Stimulated activated CD4-positive, alpha-beta T cell treated with anti-CD3 and anti-CD28 coated beads, Interleukin-4, amount 100 ng/mL, for 48 hours (primary cell): ENCODE results near the gene MROH2B.

ENCODE experiments used
- DNase-seq, 2 donors: peaks; one replicate each; pipeline ENCODE4 v3.0.0-alpha.2; 2020; ENCODE audit warnings: low read depth in 2 of 2

MROH2B gene

DNA sequence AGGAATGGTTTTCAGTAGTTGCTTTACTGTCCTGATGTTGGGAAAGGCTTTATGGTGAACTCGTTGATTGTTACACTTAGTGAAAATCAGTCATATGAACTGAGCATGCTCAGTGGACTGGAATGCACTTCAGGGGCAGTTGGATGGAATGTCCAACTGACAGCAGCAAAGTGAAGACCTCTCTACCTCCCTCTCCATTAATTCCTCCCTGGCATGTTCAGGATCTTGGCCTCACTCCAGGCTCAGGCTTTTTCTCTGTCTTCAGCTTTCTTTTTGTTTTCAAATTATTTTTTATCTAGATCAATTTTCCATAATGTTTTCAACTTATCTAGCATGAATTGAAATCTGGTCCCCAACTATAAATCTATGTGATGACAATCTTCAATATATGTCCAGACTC, at the start of gene MROH2B:
TSS of gene MROH2B (minus strand) at position 101 of the 400 bp plus-strand sequence. CDS start 490 bp downstream, outside the sequence.
- no peak for DNase-seq

GRCh38 chr5:41120600-41120999, 49.5 kb upstream of the MROH2B start:
- DNase-seq, result no peak

DNA sequence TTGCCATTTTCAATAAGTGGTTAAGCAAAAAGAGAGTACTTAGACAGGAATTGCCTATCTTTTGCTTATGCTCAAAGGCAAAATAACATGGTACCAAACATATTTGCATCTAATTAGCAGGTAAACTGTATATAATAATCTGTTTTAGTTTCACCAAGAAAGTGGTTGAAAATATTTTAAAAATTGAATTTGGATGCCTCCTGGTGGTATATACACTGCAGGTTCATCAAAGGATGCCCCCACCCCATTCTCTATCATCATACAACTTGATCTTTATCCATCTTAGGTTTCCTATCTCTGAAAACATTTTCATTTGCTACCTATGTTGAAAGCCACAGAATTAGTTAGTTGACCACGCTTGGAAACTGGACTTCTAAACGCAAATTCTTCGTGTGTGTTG, 47.0 kb upstream of the MROH2B start:
- no peak for DNase-seq

DNA sequence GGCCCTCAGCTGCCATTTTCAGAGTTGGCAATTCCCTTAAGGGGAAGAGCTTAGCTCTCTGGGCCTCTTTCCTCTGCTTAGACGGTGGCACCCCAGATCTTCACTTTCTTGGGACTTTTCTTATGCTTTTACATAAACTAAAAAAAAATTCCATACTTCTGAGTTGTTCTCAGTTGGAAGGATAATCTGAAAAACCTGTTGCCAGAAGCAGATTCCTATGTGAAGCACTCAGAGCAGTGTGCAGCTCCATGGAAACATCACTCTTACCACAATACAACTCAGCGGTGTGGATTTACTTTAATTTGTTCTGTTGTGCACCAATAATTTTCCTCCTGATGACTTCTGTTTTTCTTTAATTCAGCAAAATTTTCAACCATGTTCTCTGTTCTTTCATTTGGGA, 44.1 kb upstream of the MROH2B start:
- no peak for DNase-seq

- DNase-seq, result no peak
Measured at GRCh38 chr5:41112486-41113455, 41.6 kb upstream of the MROH2B start.

GRCh38 chr5:41109186-41109585, 38.0 kb upstream of the MROH2B start:
- DNase-seq, result no peak

DNA sequence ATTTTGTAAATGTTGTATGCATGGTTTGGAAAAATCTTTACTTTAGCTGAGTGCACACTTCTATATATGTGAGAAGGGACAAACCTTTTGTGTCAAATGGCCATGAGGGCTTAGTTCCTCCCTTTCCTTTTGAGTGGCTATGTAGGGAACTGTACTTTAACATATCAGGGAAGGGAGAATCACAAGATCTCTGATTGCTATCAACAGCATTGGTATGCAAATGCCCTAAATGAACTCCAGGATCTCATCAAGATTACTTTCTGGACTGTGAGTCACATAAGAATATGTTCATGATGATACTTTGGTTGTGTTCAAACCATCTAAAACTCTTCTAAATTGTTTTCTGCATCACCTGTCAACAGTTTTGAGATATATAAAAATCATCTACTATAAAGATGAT, 31.2 kb upstream of the MROH2B start:
- DNase-seq, result no peak

GRCh38 chr5:41097642-41098041, 26.5 kb upstream of the MROH2B start:
- no peak for DNase-seq

DNA sequence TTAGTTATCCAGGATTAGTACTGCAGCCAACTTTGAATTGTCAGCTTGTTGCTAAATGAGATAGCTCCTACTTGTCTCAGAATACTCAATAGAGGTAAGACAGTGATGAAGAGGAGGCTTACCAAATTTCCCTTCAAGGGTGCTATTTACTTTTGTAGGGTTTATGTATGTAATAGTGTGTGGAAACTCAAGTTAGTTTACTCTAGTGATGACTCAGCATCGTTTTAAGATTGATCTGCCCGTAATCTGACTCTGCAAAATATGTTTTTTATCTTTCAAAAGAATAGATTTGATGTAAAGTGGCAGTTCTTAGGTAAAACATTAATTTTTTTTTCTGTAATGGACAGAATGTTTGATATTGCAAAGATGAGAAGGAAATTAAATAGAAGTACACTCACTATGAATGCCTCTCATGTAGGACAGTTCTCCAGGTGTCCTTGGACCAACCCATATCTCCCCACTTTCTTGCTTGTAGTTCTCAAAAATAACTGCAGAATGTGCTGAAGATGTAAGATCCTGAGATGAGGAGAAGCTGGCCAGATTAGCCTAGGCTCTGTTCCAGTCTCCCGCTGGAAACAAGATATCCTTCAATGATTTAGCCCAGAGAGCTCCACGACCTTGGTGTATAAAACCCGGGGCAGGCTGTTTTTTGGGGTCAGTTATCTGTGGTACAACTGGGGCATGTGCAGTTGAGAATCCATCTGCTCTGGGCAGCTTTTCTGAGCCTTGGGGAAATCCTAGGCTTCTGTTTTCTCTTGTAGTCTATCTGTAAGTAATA, 24.4 kb upstream of the MROH2B start:
- no peak for DNase-seq

GRCh38 chr5:41094871-41095270, 23.7 kb upstream of the MROH2B start:
- no peak for DNase-seq

DNA sequence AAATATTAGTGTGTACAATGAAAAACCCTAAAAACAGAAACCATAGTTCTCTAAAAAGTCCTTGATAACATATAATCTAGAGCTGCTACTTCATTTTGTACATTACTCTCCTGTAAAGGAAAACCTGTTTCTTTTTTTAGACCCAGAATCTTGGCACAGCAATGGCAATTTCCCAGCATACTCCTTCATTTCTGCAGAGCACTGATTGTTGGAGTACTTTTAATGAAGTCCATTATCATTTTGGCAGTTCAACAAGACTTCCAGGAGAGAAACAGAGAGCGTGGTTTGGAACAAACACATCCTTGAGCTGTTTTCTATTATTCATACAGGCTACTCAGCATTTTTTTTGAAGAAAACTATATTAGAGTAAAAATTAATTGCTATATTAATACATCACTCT, 22.7 kb upstream of the MROH2B start:
- DNase-seq, result no peak

GRCh38 chr5:41087461-41087860, 16.3 kb upstream of the MROH2B start:
- DNase-seq, result no peak

GRCh38 chr5:41083306-41083705, 12.2 kb upstream of the MROH2B start:
- DNase-seq, result no peak

DNA sequence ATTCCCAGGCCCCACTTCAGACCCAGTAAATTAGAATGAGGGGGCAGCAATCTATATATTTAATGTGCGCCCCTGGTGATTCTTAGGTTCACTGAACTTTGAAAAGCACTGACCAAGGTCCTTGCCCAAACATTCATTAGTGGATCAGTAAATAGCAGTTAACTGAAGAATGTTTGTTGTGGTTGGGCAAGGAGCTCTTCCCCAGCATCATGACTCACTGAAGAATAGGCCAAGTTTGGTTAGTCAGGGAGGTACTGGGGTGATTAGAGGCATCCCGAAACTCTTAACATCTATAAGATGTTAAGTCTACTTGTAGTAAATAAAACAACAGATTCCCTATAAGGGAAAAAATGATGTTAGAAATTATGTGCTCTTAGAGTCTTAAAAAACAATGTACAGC, 833 bp upstream of the MROH2B start:
- no peak for DNase-seq

DNA sequence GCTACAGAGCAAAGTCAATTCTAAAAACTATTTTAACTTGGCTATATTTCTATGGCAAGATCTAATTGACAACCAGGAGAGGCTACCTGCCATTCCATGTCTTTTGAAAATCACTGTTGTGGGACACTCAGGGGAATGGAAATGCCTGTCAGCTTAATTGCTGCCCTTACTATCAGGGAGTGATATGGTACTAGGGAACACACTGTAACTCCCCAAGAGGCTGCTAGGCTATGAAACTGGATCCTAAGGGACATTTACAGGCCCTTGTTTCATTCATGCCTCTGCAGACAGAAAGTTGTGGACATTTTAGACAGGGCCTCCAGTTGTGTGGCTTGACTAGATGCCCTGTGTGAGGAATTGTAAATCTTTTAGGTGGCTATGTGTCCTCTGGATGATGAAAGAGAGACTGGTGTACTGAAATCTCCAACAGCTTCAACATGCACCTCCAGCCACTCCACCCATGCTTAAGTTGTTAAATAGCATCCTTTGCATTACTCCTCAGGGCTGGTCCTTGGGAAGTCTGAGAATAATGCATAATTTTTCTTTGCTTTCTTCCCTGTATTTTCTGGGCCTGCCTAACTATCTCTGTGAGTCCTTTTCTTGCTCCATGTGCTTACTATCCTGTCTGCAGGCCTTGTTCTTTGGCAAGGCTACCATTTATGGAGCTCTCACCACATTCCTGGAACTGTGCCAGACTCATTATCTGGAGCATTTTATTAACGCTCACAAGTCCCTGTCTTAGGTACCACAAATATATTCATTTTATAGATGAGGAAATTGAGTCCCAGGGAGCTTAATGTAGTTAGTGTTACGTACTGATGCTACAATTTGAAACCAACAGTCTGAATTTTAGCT, 3.2 kb downstream of the MROH2B start:
- no peak for DNase-seq

DNA sequence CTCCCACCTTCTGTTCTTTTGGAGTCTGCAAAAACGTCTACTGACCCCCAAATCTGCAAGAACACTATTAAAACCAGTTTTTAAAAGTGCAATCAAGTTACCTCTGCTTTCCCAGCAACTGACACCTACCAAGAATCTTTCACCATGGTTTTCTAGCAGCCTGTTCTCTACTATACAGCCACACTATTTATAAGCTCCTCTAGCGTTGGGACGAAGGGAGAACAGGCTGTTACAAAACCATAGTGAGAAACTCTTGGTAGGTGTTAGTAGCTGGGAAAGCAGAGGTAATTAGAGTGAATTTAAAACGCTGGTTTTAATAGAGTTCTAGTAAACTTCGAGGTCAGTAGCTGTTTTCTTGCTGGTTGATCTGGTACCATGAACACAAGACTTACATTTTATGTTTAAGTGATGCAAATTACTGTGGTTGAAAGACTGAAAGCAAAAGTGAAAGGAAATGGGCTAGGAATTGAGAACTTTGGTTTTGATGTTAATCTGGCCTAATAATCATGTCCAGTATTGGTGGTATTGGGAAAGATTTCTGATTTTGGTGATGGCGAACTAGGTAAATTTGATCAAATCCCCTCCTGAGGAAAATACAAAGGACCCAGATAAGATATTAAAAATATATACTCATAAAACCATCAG, 5.3 kb downstream of the MROH2B start:
- DNase-seq, result no peak

DNA sequence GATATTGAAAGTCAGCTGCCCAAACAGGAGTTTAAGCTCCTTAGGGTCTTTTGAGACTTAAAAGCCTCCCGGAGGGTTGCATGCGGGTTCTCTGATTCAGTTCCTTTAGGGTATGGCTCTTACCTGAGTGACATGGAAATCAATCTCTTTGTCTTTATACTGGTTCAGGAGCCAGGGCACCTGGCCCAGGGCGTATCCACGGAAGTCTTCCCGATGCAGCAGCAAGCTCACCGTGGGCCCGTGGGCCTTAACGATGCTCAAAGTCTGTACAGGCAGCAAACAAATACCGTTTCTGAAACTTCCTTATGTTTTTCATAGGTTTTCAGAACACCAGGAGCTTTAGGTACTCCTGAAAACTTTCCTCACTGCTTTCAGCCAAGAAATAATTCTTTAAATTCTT, 13.2 kb downstream of the MROH2B start:
- no peak for DNase-seq

DNA sequence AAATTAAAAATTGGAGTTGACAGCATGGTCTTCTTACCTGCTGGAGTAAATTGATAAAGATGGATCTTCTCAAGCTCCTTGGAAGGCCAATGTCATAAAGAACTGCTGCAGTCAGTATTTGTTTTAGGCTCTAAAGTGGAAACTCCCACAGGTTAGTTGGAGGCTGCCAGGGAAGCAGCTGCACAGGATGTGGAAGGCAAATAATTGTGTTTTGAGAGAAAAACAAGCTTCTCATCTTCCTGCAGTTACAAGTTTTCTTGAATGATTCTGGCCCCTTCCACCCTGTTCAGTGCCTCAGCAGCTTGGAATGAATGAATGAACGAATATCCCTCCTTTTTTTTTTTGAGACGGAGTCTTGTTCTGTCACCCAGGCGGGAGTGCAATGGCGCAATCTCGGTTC, 13.9 kb downstream of the MROH2B start:
- DNase-seq, result no peak

- DNase-seq, result no peak
Measured at GRCh38 chr5:41048986-41049385, 22.2 kb downstream of the MROH2B start.

- no peak for DNase-seq
Measured at GRCh38 chr5:41043109-41043747, 27.9 kb downstream of the MROH2B start.

- no peak for DNase-seq
Measured at GRCh38 chr5:41032973-41033372, 38.2 kb downstream of the MROH2B start.
